Fibroblast of skin of right quadriceps (primary cell): Measurements from ENCODE around the gene RAB1A.

Experiments
- DNase-seq: peaks from one replicate; pipeline ENCODE4 v3.0.0-alpha.2; 2013

RAB1A gene

DNA sequence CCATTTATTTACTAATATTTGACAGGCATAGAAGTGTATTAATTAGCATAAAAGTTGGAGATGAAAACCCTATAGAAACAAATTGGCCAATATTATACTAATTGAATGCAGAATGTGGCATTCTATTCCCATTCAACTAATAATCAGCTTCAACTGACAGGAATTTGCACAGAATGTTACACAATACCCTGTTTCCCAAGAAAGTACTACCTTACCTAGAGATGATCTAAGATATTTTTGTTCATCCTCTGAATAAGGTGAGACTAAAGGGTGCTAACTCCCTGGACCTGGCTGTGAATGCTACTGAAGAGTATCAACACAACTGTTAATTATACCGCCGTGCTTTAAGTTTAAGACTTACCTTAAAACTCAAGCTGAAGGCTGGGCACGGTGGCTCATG lies 44.8 kb downstream of the RAB1A start:
- DNase-seq: no peak

DNA sequence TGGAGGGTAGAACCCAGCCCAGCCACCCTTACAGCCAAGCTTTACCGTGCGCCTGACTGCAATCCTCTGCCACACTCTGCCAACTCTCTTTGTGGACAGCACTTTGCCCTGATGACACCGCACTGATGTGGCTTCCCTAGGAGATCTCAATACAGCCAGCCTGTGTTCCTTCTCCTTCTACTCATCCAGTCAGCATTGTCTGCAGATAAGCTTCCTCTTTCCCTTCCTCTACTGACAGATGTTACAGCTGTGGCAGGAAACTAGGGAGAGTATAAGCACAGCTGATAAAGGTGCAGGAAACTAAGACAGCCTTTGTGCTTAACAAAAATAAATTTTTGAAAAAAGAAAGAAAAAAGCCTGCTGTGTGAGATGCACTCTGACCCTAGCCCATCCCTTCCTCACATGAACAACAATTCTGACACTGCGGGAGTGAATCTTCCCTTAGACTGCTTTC lies 48.6 kb downstream of the RAB1A start:
- DNase-seq: no peak

GRCh38 chr2:65079017-65079416 lies 50.9 kb downstream of the RAB1A start:
- no peak for DNase-seq

DNA sequence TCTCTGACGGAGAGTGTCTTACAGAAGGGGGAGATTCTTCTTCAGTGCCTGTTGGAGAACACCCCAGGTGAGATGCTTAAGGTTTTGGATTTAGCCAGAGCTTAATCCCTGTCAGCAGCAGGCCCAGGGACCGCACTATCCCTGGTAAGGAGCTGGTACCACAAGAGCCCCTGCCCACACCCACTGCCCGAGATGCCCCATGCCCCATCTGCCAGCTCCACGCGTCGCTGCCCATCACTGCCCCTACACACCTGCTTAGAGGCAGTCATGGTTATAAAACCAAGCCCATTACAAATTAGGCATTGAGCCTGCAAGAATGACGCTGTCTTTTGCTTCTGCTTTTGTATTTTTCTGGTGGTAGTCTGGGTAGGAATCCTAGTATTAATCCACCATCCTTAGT lies 52.0 kb downstream of the RAB1A start:
- no peak for DNase-seq

GRCh38 chr2:65076345-65076710 lies 53.6 kb downstream of the RAB1A start:
- DNase-seq: peak; percentile 47

DNA sequence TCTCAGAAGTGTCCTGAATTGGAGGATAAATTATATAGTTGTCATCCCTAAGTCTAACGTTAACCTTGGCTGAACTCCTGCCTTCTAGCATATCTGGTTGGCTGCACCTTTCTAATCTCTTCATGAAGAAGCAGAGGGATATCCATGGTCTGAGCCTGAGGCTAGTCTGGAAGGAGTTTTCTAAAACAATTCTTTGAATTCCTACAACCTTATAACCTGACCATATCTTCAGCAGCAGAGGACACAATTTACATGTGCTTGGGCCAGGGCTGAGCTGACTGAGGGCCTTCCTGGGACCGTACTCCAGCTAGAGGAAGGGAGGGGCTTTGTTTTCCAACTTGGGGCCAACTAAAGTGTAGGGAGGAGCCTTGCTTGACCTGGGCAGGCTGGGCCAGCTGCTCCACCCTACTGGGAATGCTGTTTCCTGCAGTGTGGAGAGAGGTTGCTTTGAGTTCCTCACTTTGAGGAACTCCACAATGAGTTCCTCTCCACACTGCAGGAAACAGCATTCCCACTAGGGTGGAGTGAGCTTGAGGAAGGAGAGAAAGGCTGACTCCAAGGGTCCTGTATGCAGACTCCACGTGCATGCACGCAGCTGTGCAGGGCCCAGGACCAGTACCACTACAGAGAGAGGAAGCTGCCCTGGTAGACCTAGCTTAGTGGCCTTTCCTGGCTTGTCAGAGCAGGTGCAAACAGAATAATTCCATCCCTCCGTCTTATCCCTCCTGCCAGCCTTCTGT lies 54.1 kb downstream of the RAB1A start:
- DNase-seq: no peak

DNA sequence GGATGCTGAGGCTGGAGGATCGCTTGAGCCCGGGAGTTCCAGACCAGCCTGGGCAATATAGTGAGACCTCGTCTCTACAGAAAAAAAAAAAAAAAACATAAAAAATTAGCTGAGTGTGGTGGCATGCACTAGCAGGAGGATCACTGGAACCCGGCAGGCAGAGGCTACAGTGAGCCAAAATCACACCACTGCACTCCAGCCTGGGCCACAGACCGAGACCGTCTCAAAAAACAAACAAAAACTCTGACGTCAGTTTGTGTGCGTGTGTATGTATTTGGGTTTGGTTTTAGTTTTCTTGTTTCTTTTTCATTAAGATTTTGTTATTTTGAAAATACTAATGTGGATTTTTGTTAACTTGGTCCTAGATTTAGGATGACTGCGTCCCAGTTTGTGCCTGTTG lies 54.7 kb downstream of the RAB1A start:
- no peak for DNase-seq

DNA sequence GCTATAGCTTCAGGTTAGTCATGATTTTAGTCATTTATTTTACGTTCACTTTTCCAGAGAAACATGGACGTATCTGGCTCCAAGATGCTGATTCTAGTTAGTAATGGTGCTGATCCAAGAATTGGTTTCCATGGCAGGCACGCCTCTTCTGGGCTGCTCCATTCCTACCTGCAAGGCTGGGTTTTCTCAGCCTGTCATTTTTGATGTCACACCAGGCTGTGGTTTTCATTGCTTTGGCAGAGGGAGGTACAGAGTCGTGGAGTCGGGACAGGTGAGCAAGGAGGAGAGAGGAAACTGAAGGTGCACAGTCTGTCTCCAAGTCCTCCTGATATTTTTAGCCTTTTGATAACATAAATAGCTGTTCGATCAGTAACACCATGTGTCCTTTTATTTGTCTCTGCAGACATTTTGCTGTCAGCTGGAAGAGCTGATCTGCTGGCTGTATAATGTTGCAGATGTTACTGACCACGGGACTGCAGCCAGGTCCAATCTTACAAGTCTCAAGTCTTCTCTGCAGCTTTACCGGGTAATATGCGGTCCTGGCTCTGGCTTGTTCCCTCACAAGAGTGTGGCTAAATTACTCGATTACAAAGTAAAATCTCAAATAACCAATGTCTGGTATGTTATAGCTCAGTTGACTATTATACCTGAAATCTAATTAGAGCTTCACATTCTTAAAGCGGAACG lies 55.9 kb downstream of the RAB1A start:
- no peak for DNase-seq

- no peak for DNase-seq
Measured at GRCh38 chr2:65072181-65072970, 57.5 kb downstream of the RAB1A start.

GRCh38 chr2:65071499-65072180 lies 58.3 kb downstream of the RAB1A start:
- no peak for DNase-seq

- DNase-seq: no peak
Measured at GRCh38 chr2:65070856-65071255, 59.0 kb downstream of the RAB1A start.

- DNase-seq: peak; percentile 60
Measured at GRCh38 chr2:65070172-65070830, 59.6 kb downstream of the RAB1A start.

DNA sequence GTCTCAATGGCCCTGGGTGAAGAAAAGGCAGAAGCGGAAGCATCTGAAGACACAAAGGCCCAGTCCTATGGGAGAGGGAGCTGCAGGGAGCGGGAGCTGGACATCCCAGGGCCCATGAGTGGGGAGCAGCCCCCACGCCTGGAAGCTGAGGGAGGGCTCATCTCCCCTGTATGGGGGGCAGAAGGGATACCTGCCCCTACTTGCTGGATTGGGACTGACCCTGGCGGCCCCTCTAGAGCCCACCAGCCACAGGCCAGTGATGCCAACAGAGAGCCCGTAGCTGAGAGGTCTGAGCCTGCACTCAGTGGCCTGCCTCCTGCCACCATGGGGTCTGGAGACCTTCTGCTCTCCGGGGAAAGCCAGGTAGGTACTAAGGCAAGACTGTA lies 60.5 kb downstream of the RAB1A start:
- no peak for DNase-seq

DNA sequence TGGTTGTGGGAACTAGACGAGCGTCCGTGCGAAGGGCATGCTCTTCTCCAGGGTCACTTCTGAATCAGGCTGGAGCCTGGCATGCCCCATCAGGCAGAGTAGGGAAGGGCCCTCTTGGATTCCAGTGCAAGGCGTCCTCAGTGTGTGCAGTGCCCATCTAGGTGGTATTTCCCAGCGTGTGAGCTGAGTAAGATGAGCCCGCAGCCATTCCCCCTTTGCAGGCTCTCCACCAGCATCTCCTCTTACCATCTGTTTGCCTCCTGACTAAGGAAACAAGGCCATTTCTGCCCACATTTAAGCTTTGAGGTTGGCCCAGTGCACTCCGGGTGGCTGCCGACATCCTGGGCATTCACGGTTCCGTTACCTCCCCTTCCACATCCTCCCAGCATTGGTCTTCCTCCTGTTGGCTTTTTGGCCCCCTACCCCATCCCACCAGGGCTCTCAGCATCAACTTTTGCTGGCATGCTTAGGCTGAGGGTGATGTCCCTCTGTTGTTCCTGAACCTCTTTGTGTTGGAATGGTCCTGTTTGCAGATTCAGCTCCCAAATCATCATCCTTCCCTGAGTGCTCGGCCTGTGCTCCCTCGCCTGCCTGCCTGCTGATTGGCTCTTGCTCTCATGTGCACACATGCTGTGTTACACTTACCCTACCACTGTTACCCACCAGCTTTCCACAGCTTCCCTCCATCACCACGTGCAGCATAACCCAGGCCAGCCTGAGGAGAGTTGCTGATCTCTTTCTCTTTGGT lies 61.9 kb downstream of the RAB1A start:
- DNase-seq: no peak

- DNase-seq: peak; percentile 79
Measured at GRCh38 chr2:65064728-65065552, 65.0 kb downstream of the RAB1A start.

DNA sequence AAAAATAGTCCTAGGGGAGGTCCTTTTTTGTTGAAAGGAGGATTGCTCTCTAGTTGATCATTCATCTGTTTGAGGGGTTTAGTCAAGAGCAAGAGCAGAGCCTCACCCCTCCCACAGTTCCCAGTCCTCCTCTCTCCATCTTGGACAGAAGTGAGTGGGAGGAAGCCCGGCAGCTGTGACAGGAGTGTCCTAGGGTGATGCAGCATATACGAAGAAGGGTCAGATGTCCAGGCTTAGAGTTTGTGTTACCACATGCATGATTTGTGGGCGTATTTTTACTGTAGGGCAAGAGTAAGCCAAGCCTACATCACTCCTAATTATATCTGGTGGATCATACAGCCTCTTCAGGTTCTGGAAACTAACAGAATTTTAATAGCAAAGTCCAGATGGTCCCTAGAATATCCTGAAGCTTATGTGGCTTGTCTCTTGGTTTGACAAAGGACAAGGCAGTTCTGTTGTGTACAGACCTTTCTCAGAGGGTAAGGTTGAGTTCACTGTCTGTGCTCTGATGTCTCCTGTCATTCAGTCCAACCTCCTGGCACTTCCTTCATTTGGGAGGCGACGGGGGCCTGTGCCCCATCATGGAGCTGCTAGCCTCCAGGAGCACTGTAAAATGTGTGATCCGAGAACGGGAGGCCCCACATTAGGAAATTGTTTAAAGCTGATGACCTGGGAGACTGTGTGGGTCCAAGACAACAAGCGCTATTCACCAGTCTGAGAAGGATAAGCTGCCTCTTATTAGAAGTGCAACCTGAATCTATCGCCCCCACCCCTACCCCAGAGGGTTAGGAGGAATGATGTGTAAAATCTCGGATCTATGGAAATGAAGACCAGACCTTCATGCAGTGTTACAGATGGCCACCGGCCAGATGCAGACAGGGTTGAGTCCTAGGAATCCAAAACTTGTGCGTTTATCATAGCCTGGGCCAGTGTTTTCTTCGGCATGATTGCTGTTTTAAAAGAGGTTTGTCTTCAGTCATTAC lies 66.8 kb downstream of the RAB1A start:
- peak; percentile 61 for DNase-seq

DNA sequence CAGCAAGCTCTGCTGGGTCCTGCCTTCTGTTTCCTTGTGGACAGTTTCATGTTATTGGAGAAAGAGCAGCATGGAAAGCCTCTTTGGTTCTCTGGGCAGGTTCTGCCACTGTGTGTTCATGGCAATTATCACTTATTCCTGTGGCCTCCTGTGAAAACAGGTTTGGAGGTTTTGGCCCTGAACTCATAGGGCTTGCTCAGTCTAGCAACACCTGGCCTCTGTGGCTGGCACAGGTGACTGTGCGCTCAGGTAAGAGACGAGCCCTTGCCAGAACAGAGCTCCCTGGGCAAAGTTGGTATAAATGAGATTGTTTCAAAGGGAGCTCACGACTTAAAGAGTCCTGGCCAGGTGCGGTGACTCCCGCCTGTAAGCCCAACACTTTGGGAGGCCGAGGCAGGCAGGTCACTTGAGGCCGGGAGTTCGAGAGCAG lies 68.0 kb downstream of the RAB1A start:
- no peak for DNase-seq

- DNase-seq: no peak
Measured at GRCh38 chr2:65061146-65061909, 68.6 kb downstream of the RAB1A start.

GRCh38 chr2:65059071-65059470 lies 70.8 kb downstream of the RAB1A start:
- DNase-seq: no peak
